Central memory CD8-positive, alpha-beta T cell (primary cell): Measurements from ENCODE around the gene OMG.
"Not testable (repeated sequence)": the region's sequence is repeated elsewhere in the genome, so short reads cannot be mapped to it uniquely, and the experiment has no call there.

Experiments used
- ATAC-seq: fragments of 150-1000 bp; cut with Tn5 transposase; replicated peaks from 2 replicates; pipeline ENCODE4 v1.10.0; 2022; ENCODE audit warnings: mild to moderate bottlenecking, moderate FRiP score, moderate number of reproducible peaks; ENCODE audit not compliant: poor library complexity, severe bottlenecking; ENCODE audit errors: extremely low read depth
- DNase-seq, 2 donors: peaks; one replicate each; pipeline ENCODE4 v3.0.0; 2021; ENCODE audit warnings: low spot score in 2 of 2
- H3K27ac Mint-ChIP-seq: one replicate; pipeline ENCODE4 v1.8.0; 2022; ENCODE audit warnings: low read depth, mild to moderate bottlenecking, moderate library complexity, mixed read lengths
- H3K27me3 Mint-ChIP-seq: one replicate; pipeline ENCODE4 v1.8.0; 2022; ENCODE audit warnings: mixed read lengths
- H3K36me3 Mint-ChIP-seq: one replicate; pipeline ENCODE4 v1.8.0; 2022; ENCODE audit warnings: mild to moderate bottlenecking, moderate library complexity, mixed read lengths; ENCODE audit not compliant: insufficient read depth
- H3K4me1 Mint-ChIP-seq: one replicate; pipeline ENCODE4 v1.8.0; 2022; ENCODE audit warnings: mixed read lengths
- H3K4me3 Mint-ChIP-seq: one replicate; pipeline ENCODE4 v1.8.0; 2022; ENCODE audit warnings: mild to moderate bottlenecking, moderate library complexity, mixed read lengths
- H3K9me3 Mint-ChIP-seq: one replicate; pipeline ENCODE4 v1.8.0; 2022; ENCODE audit warnings: mixed read lengths

Gene OMG

DNA sequence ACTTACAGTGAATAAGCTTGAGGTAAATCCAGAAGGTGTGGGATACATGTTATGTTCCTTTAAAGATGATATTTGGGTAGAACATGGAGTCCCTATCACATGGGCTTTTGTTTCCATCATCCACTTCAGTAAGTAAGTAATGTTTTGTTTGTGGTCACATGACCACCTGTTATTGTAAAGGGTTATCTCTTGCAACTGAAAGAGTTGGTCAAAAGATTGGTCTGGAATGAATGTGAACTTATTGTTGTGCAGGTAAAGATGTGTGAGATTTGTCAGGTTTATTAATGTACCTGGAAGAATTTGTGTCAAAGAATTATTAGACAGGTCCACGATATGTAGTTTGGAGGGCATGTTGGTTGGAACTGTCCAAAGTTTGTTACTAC lies 1.6 kb downstream of the OMG start:
- ATAC-seq (no peak), DNase-seq (no peak)
- H3K36me3 Mint-ChIP-seq: no peaks in the 10 kb centered on the region
- H3K27ac Mint-ChIP-seq: no peak overlapping the region
- no peaks in the 10 kb centered on the region for H3K9me3 Mint-ChIP-seq
- H3K27me3 Mint-ChIP-seq: no peaks in the 10 kb centered on the region
- peaks cover under 1% of the 10 kb centered on the region for H3K4me1 Mint-ChIP-seq
- H3K4me3 Mint-ChIP-seq: no peak overlapping the region

DNA sequence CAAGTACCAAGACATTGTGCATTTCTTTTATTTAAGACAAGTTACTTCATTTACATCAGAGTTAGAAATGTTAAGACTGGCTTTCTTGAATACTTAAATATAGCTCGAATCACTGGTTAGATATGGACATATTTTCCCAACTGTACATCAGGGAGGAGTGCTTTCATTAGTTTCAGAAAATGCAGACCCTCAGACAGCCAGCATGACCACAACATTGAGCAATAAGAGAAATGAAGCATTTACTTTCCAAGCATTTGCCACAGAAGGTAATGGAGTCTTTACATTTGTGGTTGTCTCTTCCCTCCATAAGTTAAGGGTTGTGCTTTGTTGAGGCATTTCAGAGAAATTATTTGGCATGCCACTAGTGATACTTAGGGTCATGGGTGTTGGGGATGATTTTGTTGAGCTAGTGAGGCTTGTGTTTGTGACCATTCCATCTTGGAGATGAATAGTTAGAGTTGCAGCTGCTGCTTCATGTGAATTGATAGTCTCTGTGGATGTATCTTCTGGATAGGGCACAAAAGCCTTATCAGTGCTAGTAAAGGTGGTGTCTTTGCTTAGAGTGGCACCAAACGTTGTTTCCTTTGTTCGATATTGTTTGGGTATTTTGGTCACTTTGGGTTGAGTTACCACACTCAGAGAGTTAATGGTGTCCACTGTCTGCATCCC lies 2.1 kb downstream of the OMG start:
- H3K36me3 Mint-ChIP-seq: no peaks in the 10 kb centered on the region
- no peak overlapping the region for H3K4me3 Mint-ChIP-seq
- no peak for ATAC-seq
- no peak for DNase-seq
- no peaks in the 10 kb centered on the region for H3K9me3 Mint-ChIP-seq
- H3K4me1 Mint-ChIP-seq: peaks cover 6% of the 10 kb centered on the region
- no peaks in the 10 kb centered on the region for H3K27me3 Mint-ChIP-seq
- no peak overlapping the region for H3K27ac Mint-ChIP-seq

DNA sequence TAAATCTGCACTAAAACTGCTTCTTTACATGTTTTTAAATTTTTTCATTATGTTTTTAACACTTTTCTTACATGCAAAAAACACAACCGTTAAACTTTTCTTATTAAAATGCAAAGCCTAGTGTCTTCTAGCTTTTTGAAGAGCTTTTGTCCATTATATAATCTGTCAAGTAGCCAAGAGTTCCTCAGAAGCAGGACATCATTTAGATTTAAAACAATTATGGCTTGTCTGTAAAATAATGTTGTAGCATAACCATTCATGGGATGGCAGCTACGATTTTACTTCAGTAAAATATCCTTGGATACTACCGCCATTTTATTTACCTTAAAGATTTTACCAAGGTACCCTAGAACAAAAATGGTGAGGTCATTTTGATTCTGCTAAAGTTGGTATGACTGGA lies 2.8 kb downstream of the OMG start:
- H3K27ac Mint-ChIP-seq: no peak overlapping the region

DNA sequence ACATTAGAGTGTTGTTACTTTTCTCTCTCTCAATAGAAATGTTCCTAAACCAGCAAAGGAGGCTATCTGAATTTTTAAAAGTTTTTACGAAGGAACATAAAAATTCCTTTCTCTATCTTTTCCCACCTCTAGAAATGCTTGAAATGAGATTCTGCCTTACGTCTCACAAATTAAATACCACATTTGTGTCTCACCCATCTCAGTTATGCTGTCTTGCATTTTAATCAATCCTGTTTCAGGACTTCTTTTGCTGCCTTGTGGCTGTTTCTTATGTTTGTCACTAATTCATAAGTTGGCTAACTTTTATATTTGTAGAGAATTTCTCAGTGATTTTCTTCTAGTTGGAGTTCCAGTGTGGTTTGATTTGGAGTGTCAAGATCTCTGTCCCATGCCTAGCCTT lies 3.5 kb downstream of the OMG start:
- no peaks in the 10 kb centered on the region for H3K27me3 Mint-ChIP-seq
- no peak overlapping the region for H3K4me3 Mint-ChIP-seq
- DNase-seq (no peak), ATAC-seq (no peak)
- H3K36me3 Mint-ChIP-seq: no peaks in the 10 kb centered on the region
- H3K27ac Mint-ChIP-seq: no peak overlapping the region
- no peaks in the 10 kb centered on the region for H3K9me3 Mint-ChIP-seq
- H3K4me1 Mint-ChIP-seq: peaks cover 6% of the 10 kb centered on the region

More for the DNA sequence above, 2.8 kb downstream of the OMG start:
- H3K4me1 Mint-ChIP-seq: peaks cover 6% of the 10 kb centered on the region
- no peak for ATAC-seq
- no peak for DNase-seq
- no peaks in the 10 kb centered on the region for H3K36me3 Mint-ChIP-seq
- no peaks in the 10 kb centered on the region for H3K27me3 Mint-ChIP-seq
- H3K4me3 Mint-ChIP-seq: no peak overlapping the region
- no peaks in the 10 kb centered on the region for H3K9me3 Mint-ChIP-seq

DNA sequence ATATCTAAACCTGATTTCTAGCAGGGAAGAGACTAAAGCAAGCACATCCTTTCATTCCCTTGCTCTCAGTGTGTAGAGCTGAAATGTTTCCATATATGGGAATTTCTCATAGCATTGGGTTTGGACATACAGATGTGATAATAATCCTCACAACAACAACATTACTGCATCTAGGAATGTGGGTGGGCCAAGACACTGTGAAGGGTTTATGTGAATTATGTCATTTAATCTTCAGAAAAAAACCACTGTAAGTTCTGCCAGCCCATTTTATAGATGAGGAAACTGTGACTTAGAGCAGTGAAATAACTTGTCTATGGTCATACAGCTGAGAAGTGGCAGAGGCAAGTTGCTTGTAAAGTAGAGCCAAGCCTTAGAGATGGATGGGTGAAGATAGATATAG lies 5.2 kb downstream of the OMG start:
- Mint-ChIP-seq H3K4me3 (no peak overlapping the region), H3K4me1 (peaks cover 6% of the 10 kb centered on the region), H3K27me3 (no peaks in the 10 kb centered on the region), H3K36me3 (no peaks in the 10 kb centered on the region), H3K27ac (no peak overlapping the region), H3K9me3 (no peaks in the 10 kb centered on the region)
- DNase-seq: no peak
- no peak for ATAC-seq

DNA sequence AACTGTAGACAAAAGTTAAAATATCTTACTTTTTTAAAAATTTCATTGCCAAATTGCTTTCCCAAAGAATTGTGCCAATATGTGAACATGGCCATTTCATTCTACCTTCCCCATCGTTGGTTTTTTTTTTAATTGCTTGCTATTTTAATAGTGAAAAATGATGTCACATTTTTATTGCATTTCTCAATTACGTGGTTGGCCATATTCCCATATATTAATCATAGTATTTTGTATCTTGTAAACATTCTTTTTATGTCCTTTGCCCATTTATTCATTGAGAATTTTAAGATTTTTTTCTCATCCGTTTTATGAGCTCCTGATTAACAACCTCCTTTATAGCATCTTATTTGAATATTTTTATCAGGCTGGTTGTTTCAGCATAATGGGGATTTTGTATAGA lies 7.2 kb downstream of the OMG start:
- ATAC-seq: no peak
- Mint-ChIP-seq H3K9me3 (no peaks in the 10 kb centered on the region), H3K27me3 (no peaks in the 10 kb centered on the region), H3K4me3 (no peak overlapping the region), H3K4me1 (peaks cover 6% of the 10 kb centered on the region), H3K36me3 (no peaks in the 10 kb centered on the region), H3K27ac (no peak overlapping the region)
- DNase-seq: no peak

DNA sequence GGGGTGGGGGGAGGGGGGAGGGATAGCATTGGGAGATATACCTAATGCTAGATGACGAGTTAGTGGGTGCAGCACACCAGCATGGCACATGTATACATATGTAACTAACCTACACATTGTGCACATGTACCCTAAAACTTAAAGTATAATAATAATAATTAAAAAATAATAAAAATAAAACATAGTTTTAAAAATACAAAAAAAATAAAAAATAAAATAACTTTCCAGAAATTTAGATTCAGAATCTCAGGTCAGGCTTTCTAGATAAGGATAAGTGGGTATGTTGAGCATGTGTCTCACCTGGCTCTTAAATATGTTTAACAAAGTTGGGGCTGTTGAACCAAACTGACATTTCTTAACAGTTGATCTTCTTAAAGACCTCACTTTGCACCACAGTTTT lies 9.1 kb downstream of the OMG start:
- H3K4me1 Mint-ChIP-seq, H3K9me3 Mint-ChIP-seq, H3K4me3 Mint-ChIP-seq, H3K27ac Mint-ChIP-seq, DNase-seq, H3K36me3 Mint-ChIP-seq, H3K27me3 Mint-ChIP-seq, ATAC-seq: not testable (repeated sequence)

DNA sequence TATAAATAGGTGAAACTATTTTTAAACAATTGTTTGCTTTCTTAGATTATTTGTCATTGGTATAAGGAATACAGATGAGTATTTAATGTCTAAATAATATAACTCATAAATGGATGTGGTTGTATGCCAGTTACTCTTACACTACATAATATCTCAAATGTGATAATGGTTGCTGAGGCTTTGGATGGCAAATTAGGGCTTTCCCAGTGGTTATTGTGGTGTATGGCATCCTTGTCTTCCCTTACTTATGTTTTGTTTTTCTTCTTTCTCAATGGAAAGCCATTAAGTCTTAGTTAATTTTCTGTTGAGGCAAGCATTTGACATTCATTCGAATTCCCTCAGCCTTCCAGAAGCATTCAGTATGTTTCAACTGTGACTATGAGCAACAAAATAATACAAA lies 10.5 kb downstream of the OMG start:
- H3K4me1 Mint-ChIP-seq: peaks cover 6% of the 10 kb centered on the region
- no peak for DNase-seq
- no peak overlapping the region for H3K27ac Mint-ChIP-seq
- peaks cover 2% of the 10 kb centered on the region for H3K36me3 Mint-ChIP-seq
- H3K9me3 Mint-ChIP-seq: no peaks in the 10 kb centered on the region
- no peak for ATAC-seq
- H3K27me3 Mint-ChIP-seq: no peaks in the 10 kb centered on the region
- H3K4me3 Mint-ChIP-seq: no peak overlapping the region

DNA sequence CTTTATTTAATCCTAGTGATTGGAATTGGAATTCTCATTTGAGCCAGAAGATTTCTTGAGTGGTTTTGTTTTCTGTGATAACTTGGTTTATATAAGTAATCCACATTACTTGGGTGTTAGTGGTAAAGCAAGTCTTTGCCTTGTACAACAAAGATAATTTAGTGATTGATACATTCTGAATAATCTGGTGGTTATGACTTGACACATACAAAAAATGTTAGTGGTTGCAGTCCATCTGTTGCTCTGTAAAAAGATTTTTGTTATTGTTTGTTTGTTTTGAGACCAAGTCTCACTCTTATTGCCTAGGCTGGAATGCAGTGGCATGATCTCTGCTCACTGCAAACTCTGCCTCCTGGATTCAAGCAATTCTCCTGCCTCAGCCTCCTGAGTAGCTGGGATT lies 13.2 kb downstream of the OMG start:
- DNase-seq: no peak
- no peaks in the 10 kb centered on the region for H3K4me1 Mint-ChIP-seq
- no peaks in the 10 kb centered on the region for H3K9me3 Mint-ChIP-seq

DNA sequence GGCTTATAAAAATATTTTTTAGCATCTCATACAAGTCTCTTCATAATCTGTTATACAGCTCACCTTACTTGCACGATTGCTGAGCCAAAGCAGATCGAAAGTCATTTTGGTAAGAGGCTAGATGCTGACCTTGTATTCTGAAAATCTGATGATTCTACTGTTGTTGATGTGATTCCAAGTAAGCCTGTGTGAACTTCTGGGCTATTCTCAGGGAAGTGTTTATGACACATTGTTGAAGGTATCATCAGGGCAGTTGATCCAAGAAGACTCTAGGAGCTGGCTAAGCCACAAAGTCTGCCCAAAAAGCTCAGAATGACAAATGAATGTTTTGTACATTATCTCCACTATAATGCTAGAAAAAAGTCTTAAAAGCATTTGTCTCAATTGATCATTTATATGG lies 16.0 kb downstream of the OMG start:
- no peak for ATAC-seq
- no peak overlapping the region for H3K4me3 Mint-ChIP-seq
- no peaks in the 10 kb centered on the region for H3K9me3 Mint-ChIP-seq
- DNase-seq: no peak
- no peaks in the 10 kb centered on the region for H3K4me1 Mint-ChIP-seq
- H3K27me3 Mint-ChIP-seq: no peaks in the 10 kb centered on the region
- H3K27ac Mint-ChIP-seq: no peak overlapping the region
- peaks cover 4% of the 10 kb centered on the region for H3K36me3 Mint-ChIP-seq

More for the DNA sequence above, 13.2 kb downstream of the OMG start:
- H3K27me3 Mint-ChIP-seq: no peaks in the 10 kb centered on the region
- peaks cover 4% of the 10 kb centered on the region for H3K36me3 Mint-ChIP-seq
- no peak overlapping the region for H3K4me3 Mint-ChIP-seq
- H3K27ac Mint-ChIP-seq: no peak overlapping the region
- ATAC-seq: no peak

DNA sequence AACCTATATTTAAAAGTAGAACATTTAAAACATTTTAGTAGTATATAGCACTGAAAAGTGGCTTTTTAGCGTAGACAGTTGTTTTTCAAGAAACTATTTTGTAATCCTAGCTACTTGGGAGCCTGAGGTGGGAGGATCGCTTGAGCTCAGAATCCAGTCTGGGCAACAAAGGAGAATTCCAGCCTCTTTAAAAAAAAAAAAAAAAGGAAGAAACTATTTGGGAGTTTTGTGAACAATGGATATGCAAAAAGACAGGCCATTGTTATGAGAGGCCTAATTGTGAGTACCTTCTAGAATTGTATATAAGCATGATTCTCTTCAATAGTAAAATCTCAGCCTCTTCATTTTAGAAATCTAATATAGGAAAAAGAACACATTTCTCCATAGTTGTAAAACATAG lies 17.6 kb downstream of the OMG start:
- Mint-ChIP-seq H3K9me3 (no peaks in the 10 kb centered on the region), H3K27me3 (no peaks in the 10 kb centered on the region), H3K4me1 (no peaks in the 10 kb centered on the region), H3K27ac (no peak overlapping the region), H3K4me3 (no peak overlapping the region), H3K36me3 (peaks cover 4% of the 10 kb centered on the region)
- DNase-seq: no peak
- no peak for ATAC-seq

DNA sequence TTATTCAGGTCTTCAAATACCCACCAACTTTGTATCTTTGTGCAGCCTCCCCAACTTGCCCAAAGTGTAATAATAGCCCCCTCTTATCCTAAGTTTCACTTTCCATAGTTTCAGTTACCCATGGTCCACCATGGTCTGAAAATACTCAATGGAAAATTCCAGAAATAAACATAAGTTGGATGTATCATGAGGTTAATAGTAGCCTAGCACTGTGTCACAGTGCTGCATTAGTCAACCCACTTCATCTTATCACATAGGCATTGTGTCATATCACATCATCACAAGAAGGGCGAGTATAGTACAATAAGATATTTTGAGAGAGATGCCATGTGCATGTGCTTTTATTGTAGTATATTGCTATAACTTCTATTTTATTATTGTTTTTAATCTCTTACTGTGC lies 21.9 kb downstream of the OMG start:
- ATAC-seq: no peak
- no peaks in the 10 kb centered on the region for H3K9me3 Mint-ChIP-seq
- H3K4me3 Mint-ChIP-seq: no peak overlapping the region
- H3K4me1 Mint-ChIP-seq: no peaks in the 10 kb centered on the region
- DNase-seq: no peak
- H3K27ac Mint-ChIP-seq: peak overlapping the region; percentile 23
- H3K27me3 Mint-ChIP-seq: no peaks in the 10 kb centered on the region
- H3K36me3 Mint-ChIP-seq: peaks cover 2% of the 10 kb centered on the region

DNA sequence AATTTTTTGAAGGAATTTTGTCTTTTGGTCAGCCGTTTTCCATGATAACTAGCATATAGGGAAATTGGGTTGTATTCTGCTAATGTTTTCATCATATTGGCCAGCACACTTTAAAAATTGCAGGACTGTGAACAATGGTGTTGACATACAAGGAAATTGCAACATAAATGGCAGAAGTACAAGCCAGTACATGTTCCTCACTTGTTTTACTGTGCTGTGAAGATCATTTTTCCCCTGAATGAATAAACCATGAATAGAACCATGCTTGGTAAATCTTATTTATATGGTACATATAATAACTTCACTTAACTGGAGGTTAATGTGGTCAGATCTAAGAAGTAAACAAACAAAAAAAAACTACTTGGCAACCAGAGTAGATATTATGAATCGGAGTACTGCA lies 22.8 kb downstream of the OMG start:
- Mint-ChIP-seq H3K4me3 (no peak overlapping the region), H3K9me3 (no peaks in the 10 kb centered on the region), H3K4me1 (no peaks in the 10 kb centered on the region), H3K27me3 (no peaks in the 10 kb centered on the region), H3K27ac (no peak overlapping the region), H3K36me3 (no peaks in the 10 kb centered on the region)
- DNase-seq: no peak
- no peak for ATAC-seq

DNA sequence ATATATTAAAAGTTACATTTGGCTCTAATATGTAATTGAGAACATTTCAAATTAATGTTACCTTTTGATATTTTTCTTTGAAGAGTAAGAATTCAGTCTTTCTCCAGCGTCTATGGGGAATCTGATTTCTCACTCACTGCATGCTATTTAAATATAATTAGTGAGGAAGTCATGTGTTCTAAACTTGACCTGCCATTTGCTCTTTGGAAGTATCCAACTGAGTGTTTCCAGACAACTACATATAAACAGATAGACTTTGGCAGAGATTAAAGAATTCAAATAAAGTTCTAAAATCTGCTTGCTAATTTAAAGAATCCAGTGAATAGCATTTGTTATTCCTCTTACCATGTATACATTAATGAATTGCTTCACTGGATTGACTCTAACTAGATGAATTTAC lies 23.5 kb downstream of the OMG start:
- H3K9me3 Mint-ChIP-seq: no peaks in the 10 kb centered on the region
- H3K4me1 Mint-ChIP-seq: no peaks in the 10 kb centered on the region
- no peak for DNase-seq
- H3K27me3 Mint-ChIP-seq: no peaks in the 10 kb centered on the region
- H3K36me3 Mint-ChIP-seq: peaks cover 2% of the 10 kb centered on the region
- ATAC-seq: no peak
- H3K27ac Mint-ChIP-seq: no peak overlapping the region
- H3K4me3 Mint-ChIP-seq: no peak overlapping the region
